GM21825 (cell line): ENCODE data around the gene CIB4.

Experiments used
- ATAC-seq: cut with Tn5 transposase; IDR thresholded peaks from one replicate; pipeline ENCODE4 v1.9.1; 2021; ENCODE audit warnings: mild to moderate bottlenecking, moderate library complexity; ENCODE audit not compliant: unreplicated experiment

CIB4 gene

DNA sequence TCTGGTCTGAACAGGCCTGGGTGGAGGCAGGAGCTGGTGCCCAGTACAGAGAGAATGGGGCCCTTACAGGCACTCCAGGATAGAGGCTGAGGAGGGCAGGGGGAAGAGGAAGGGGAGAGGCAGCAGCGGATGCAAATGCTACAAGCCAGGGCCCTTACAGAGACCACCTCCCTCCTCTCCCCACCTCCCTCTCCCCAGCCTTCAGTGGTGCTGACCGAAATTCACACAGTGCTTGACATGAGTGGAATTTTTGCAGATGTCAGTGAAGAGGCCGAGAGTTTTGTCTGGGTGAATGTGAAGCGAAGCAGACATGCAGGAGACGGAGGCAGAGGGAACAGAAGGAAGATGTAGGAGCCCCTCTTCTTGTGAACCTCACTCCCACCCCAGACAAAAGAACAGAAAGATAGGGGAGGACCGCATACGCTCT is 31.9 kb downstream of the CIB4 start:
- no peak for ATAC-seq

- ATAC-seq = no peak
Measured at GRCh38 chr2:26608557-26608956, 32.6 kb downstream of the CIB4 start.

DNA sequence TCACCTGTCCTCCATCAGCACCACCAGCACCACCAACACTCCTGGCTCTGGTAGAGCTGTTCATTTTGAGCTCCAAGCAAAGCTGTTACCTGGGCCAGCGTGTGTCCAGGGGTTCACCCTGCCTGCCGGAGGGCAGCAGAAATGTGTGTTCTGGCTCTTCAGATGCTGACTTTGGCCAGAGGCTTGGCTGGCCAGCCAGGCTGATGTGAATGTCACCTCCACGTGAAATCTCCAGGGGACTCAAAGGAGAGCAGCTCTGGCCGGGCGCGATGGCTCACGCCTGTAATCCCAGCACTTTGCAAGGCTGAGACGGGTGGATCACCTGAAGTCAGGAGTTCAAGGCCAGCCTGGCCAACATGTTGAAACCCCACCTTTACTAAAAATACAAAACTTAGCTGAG is 33.5 kb downstream of the CIB4 start:
- ATAC-seq = no peak

GRCh38 chr2:26606847-26607190 is 34.3 kb downstream of the CIB4 start:
- no peak for ATAC-seq

GRCh38 chr2:26605999-26606846 is 34.9 kb downstream of the CIB4 start:
- ATAC-seq = no peak

DNA sequence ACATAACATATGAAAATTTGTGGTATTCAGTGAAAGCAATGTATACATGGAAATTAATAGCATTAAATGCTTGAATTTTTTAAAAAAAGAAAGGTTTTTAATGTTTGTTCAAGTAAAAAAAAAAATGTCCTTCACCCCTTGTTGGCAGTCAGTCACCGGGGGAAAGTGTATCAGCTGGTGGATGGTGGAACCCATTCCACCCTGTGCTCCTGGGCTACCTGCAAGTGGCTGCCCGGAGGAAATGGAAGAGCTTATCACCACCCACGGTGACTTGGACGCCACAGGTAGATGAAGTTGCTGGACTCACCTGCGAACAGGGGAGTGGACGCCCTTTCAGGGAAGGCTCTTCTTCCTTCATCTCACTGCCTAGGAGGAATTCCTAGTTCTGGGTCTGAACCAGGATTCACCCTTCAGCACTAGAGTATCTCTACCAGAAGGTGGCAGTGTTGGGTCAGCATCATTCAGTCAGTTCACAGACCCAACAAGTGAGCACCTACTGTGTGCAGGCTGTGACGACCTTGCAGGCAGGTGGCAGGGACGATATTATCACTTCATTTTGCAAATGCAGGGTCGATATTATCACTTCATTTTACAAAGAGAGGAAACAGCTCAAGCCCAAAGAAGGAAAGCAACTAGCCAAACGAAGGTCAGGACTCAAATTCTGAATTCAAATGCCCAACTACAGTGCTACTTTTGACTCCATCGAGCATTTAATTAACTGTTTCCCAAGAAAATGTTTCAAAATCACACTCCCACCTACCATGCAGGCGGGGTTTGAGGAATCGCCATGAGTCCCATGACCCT is 35.8 kb downstream of the CIB4 start:
- no peak for ATAC-seq

DNA sequence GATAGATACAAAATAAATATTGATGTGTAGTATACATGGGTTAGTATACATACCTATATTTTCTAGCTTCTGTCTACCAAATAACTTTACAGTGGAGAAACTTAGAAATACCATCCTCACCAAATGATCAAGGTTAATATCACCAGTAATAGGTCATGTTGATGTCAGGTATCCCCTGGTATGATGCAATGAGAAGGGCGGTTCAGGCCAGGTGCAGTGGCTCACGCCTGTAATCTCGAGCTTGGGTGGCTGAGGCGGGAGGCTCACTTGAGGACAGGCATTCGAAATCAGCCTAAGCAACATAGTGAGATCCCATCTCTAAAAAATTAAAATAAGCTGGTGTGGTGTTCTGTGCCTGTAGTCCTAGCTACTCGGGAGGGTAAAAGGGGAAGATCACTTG is 38.6 kb downstream of the CIB4 start:
- no peak for ATAC-seq

DNA sequence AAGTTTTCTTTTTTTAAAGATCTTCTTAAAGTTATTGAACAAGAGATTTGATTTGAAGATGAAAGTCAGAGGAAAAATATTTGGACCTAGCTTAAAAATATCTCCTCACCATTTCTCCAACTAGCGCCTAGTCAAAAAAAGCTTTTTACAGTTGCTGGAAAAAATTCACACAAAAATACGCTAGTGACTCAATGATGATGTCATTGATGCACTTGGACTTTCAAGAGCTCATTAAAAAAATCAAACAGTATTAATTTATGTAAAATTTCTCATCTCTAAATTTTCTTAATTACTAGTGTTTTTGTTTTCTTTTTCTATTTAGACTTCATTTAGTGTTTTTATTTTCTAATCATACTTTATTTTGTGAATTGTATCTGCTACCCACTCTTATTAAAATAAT is 41.8 kb downstream of the CIB4 start:
- no peak for ATAC-seq

- ATAC-seq = no peak
Measured at GRCh38 chr2:26598996-26599373, 42.2 kb downstream of the CIB4 start.

DNA sequence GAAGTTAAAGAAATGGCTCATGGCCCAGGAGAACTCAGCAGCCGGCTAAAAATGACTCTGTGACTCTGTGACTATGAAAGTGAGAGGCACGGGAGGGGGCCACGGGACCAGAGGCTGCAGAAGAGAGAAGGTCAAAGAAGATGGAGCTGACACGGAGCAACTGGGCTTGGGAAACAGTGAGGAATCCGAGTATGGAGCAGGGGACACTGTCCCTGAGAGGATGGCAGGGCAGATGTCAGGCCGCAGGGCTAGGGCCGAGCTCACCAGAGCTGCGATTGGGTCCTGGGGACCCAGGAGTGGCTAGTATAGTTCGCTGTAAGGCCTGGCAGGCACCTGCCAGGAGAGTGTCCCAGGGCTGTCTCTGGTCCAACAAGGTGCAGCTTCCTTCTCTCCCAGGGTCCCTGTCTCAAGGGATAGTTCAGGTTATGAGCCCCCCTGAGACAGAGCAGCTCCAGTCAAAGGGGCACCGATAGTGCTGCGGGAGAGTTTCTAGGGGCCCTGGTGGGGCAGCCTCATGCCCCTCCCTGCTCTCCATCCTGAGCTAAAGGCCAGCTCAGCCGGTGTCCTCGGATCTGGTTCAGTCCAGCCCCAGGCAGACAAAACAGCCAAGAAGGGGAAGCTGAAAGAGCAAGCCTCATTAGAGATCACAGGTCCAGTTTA is 42.7 kb downstream of the CIB4 start:
- no peak for ATAC-seq

- ATAC-seq = no peak
Measured at GRCh38 chr2:26597197-26597596, 44.0 kb downstream of the CIB4 start.

- ATAC-seq = no peak
Measured at GRCh38 chr2:26595146-26595545, 46.0 kb downstream of the CIB4 start.

DNA sequence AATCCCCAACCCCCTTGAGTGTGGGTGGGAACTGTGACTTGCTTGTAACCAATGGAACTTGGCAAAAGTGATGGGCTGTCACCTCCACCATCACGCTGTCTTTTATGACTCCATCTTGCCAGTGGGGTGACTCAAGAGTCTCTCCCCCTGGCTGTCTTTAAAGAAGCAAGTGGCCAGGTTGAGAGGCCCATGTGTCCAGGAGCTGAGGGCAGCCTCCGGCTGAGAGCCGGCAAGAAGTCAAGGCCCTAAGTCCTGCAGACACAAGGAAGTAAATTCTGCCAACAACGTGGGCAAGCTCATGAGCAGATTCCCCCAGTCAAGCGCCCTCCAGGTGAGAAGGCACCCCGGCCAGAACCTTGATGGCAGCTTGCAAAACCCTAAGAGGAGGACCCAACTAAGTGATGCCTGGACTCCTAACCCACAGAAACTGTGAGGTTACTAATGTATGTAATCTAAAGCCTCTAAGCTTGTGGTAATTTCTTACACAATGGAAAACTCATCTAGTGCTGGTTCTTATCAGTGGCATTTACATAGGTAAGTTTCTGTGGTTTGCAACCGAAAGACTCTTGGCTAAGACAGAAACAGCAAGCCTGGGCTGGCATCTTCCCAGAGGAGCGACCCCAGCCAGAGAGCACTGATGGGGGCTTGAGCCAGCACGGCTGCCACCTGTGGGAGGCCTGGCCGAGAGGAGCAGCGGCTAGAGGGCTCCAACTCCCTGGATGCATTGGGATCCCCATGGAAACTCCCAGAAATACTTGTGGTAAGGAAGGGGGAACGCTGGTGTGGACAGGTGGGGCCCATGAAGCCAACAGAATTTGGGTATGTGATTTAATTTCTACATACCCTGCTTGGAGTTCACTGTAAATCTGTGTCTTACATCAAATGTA is 49.3 kb downstream of the CIB4 start:
- ATAC-seq = no peak

DNA sequence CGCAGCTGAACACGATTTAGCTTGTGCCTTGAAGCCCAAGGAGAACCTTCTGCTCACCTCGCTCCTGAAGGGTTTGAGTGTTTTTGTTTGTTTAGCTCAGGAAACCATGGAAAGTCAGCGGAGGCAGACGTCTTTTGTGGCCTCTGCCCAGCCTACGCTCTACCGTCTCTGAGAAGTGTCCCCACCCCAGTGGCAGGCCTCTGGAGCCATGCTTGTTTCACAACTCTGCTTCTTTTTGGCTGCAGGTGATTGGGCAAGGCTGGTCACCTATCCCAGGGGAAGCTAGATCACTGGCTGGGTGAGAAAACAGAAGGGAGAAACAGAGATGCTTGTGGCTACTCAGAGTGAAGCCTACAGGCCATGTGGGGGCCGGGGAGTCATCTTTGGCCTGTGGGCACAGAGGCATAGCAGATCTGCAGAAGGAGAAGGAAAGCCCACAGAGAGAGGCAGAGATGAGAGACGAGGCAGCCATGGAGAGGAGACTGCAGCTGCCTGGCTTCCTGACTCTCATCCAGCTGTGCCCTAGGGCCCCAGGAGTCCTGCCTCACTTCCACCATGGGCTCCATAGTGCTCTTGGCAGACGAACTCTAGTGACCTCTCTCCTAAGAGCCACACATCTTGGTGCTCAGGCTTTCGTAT is 50.1 kb downstream of the CIB4 start:
- ATAC-seq = no peak

GRCh38 chr2:26590508-26590907 is 50.7 kb downstream of the CIB4 start:
- ATAC-seq = no peak

DNA sequence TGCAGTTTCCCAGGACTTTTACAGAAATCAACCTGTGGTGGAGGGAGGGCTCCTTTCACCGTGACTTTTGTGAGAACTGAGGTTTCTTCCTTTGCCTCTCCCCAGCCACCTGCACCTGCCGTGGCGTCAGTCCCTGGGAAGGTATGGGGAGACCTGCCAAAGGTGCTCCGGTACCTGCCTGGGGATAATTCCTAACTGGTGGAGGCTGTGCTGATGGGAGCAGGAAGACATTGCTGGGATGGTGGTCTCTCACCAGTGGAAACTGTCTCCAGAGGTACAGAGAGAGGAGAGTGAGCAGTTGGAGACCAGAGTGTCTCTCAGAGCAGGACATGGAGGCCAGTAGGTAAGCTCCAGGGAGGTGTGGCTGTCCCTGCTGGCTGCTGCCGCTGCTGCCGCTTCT is 52.6 kb downstream of the CIB4 start:
- no peak for ATAC-seq

GRCh38 chr2:26587994-26588393 is 53.2 kb downstream of the CIB4 start:
- no peak for ATAC-seq

GRCh38 chr2:26585966-26586365 is 55.2 kb downstream of the CIB4 start:
- ATAC-seq = no peak

GRCh38 chr2:26585100-26585499 is 56.1 kb downstream of the CIB4 start:
- ATAC-seq = no peak

GRCh38 chr2:26584656-26585055 is 56.5 kb downstream of the CIB4 start:
- ATAC-seq = no peak
